ENCODE data around the gene TXNRD3.

DNA sequence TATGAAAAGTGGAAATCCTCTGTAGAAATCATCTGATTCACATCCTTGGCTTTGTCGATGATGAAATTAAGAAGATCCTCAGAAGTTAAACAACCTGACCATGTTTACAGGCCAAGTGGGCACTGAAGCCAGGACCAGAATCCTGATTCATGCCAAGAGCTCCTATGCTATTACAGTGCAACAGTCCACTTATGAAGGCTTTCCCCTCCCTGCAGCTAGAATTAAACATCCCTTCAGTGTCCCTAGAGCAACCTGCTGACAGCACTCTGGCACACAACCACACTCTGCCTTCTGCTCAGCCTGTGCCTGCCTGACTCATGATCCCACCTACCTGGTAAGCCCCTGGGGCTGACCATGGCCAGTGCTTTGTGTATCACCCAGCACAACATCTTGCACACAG is 33.8 kb downstream of the TXNRD3 start:
- TF ChIP-seq, protein P1, sequence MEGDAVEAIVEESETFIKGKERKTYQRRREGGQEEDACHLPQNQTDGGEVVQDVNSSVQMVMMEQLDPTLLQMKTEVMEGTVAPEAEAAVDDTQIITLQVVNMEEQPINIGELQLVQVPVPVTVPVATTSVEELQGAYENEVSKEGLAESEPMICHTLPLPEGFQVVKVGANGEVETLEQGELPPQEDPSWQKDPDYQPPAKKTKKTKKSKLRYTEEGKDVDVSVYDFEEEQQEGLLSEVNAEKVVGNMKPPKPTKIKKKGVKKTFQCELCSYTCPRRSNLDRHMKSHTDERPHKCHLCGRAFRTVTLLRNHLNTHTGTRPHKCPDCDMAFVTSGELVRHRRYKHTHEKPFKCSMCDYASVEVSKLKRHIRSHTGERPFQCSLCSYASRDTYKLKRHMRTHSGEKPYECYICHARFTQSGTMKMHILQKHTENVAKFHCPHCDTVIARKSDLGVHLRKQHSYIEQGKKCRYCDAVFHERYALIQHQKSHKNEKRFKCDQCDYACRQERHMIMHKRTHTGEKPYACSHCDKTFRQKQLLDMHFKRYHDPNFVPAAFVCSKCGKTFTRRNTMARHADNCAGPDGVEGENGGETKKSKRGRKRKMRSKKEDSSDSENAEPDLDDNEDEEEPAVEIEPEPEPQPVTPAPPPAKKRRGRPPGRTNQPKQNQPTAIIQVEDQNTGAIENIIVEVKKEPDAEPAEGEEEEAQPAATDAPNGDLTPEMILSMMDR (conservative IDR thresholded peaks at IDR 0.05 in 1 of 2, IDR thresholded peaks at IDR 0.05 in 1 of 2; ENCODE audit: low read depth in 1 of 2, low read length in 2 of 2), result no peak
- no peak for TF ChIP-seq EZH2 (IDR thresholded peaks at IDR 0.05; ENCODE audit: low read length, missing control alignments)

All from fibroblast of lung (primary cell).